ENCODE data around the gene LPCAT3.
"Not testable (repeated sequence)": the region's sequence is repeated elsewhere in the genome, so short reads cannot be mapped to it uniquely, and the experiment has no call there.

LPCAT3 gene

GRCh38 chr12:7015555-7016370 lies 2.5 kb downstream of the LPCAT3 start:
- peak overlapping the region; percentile 98 for H3K4me3 ChIP-seq (ENCODE audit: low read length)
- DNase-seq (ENCODE audit: low read depth): peak; percentile 20
- H3K9ac ChIP-seq (ENCODE audit: low read length): peak overlapping the region; percentile 95
- peaks cover 29% of the 10 kb centered on the region for H3K36me3 ChIP-seq (ENCODE audit: control insufficient read depth, insufficient read depth, low read length, severe bottlenecking)
- no peaks in the 10 kb centered on the region for H3K9me3 ChIP-seq (ENCODE audit: control insufficient read depth, low read length)
- H3K4me1 ChIP-seq (ENCODE audit: control insufficient read depth, insufficient read depth, low read length): peaks cover 61% of the 10 kb centered on the region
- H3K27me3 ChIP-seq (replicated peaks; ENCODE audit: control insufficient read depth, insufficient read depth, low read length): no peaks in the 10 kb centered on the region

DNA sequence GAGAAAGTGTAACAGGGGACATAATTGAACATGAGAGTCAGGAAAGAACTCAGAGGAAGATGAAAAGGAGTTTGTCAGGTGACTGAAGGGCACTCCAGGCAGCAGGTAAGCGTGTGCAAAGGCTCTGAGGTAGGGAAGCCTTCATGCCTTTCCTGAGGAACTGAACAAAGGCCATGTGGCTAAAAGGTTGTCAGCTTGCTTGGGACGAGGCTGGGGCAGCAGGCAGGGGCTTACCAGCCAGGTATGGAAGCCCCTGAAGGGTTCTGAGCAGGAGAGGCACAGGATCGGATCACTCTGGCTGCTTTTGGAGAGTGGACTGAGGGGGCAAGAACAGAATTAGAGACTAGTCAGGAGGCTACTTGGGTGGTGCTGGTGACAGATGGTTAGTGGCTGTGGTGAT lies 5.2 kb downstream of the LPCAT3 start:
- Histone ChIP-seq H3K9me3 (ENCODE audit: control insufficient read depth, low read length) (no peaks in the 10 kb centered on the region), H3K27me3 (replicated peaks; ENCODE audit: control insufficient read depth, insufficient read depth, low read length) (no peaks in the 10 kb centered on the region), H3K4me3 (ENCODE audit: low read length) (no peak overlapping the region), H3K4me1 (ENCODE audit: control insufficient read depth, insufficient read depth, low read length) (peaks cover 78% of the 10 kb centered on the region), H3K9ac (ENCODE audit: low read length) (no peak overlapping the region), H3K36me3 (ENCODE audit: control insufficient read depth, insufficient read depth, low read length, severe bottlenecking) (peaks cover 29% of the 10 kb centered on the region)
- DNase-seq (ENCODE audit: low read depth): no peak

- no peaks in the 10 kb centered on the region for H3K27me3 ChIP-seq (replicated peaks; ENCODE audit: control insufficient read depth, insufficient read depth, low read length)
- H3K36me3 ChIP-seq (ENCODE audit: control insufficient read depth, insufficient read depth, low read length, severe bottlenecking): peaks cover 29% of the 10 kb centered on the region
Observed at GRCh38 chr12:7012024-7012607, 6.2 kb downstream of the LPCAT3 start.

GRCh38 chr12:7011398-7011797 lies 6.9 kb downstream of the LPCAT3 start:
- H3K36me3 ChIP-seq (ENCODE audit: control insufficient read depth, insufficient read depth, low read length, severe bottlenecking): peaks cover 32% of the 10 kb centered on the region
- H3K4me1 ChIP-seq (ENCODE audit: control insufficient read depth, insufficient read depth, low read length): peaks cover 74% of the 10 kb centered on the region
- H3K9ac ChIP-seq (ENCODE audit: low read length); H3K9me3 ChIP-seq (ENCODE audit: control insufficient read depth, low read length); DNase-seq (ENCODE audit: low read depth); H3K4me3 ChIP-seq (ENCODE audit: low read length); H3K27me3 ChIP-seq (replicated peaks; ENCODE audit: control insufficient read depth, insufficient read depth, low read length): not testable (repeated sequence)

More at GRCh38 chr12:7012024-7012607, 6.2 kb downstream of the LPCAT3 start:
- DNase-seq (ENCODE audit: low read depth): no peak
- Histone ChIP-seq H3K9ac (ENCODE audit: low read length) (no peak overlapping the region), H3K9me3 (ENCODE audit: control insufficient read depth, low read length) (no peaks in the 10 kb centered on the region), H3K4me1 (ENCODE audit: control insufficient read depth, insufficient read depth, low read length) (peaks cover 77% of the 10 kb centered on the region), H3K4me3 (ENCODE audit: low read length) (no peak overlapping the region)

GRCh38 chr12:7009512-7009911 lies 8.8 kb downstream of the LPCAT3 start:
- Histone ChIP-seq H3K36me3 (ENCODE audit: control insufficient read depth, insufficient read depth, low read length, severe bottlenecking) (peaks cover 29% of the 10 kb centered on the region), H3K9me3 (ENCODE audit: control insufficient read depth, low read length) (no peaks in the 10 kb centered on the region), H3K4me1 (ENCODE audit: control insufficient read depth, insufficient read depth, low read length) (peaks cover 75% of the 10 kb centered on the region), H3K27me3 (replicated peaks; ENCODE audit: control insufficient read depth, insufficient read depth, low read length) (no peaks in the 10 kb centered on the region), H3K4me3 (ENCODE audit: low read length) (peak overlapping the region; percentile 7), H3K9ac (ENCODE audit: low read length) (no peak overlapping the region)
- no peak for DNase-seq (ENCODE audit: low read depth)

DNA sequence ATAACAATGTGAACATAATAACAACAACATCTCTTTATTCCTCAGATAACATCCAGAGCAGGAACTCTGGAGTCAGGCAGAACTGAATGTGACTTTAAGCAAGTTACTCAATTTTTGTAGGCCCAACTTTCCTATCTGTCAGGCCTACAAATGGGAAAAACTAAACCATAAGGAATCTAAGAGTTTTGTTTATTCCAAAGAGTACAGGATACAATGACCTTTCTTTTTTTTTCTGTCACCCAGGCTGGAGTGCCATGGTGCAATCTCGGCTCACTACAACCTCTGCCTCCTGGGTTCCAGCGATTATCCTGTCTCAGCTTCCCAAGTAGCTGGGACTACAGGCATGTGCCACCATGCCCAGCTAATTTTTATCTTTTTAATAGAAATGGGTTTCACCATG lies 9.4 kb downstream of the LPCAT3 start:
- H3K36me3 ChIP-seq (ENCODE audit: control insufficient read depth, insufficient read depth, low read length, severe bottlenecking): peaks cover 28% of the 10 kb centered on the region
- DNase-seq (ENCODE audit: low read depth): no peak
- H3K27me3 ChIP-seq (replicated peaks; ENCODE audit: control insufficient read depth, insufficient read depth, low read length): no peaks in the 10 kb centered on the region

GRCh38 chr12:7006639-7007038 lies 11.6 kb downstream of the LPCAT3 start:
- Histone ChIP-seq H3K4me3 (ENCODE audit: low read length) (no peak overlapping the region), H3K9ac (ENCODE audit: low read length) (no peak overlapping the region), H3K27me3 (replicated peaks; ENCODE audit: control insufficient read depth, insufficient read depth, low read length) (no peaks in the 10 kb centered on the region), H3K9me3 (ENCODE audit: control insufficient read depth, low read length) (no peaks in the 10 kb centered on the region), H3K36me3 (ENCODE audit: control insufficient read depth, insufficient read depth, low read length, severe bottlenecking) (peaks cover 21% of the 10 kb centered on the region), H3K4me1 (ENCODE audit: control insufficient read depth, insufficient read depth, low read length) (peaks cover 56% of the 10 kb centered on the region)
- DNase-seq (ENCODE audit: low read depth): no peak

More for the DNA sequence above, 9.4 kb downstream of the LPCAT3 start:
- Histone ChIP-seq H3K4me3 (ENCODE audit: low read length) (no peak overlapping the region), H3K4me1 (ENCODE audit: control insufficient read depth, insufficient read depth, low read length) (peaks cover 72% of the 10 kb centered on the region), H3K9ac (ENCODE audit: low read length) (peak overlapping the region; percentile 1), H3K9me3 (ENCODE audit: control insufficient read depth, low read length) (no peaks in the 10 kb centered on the region)

DNA sequence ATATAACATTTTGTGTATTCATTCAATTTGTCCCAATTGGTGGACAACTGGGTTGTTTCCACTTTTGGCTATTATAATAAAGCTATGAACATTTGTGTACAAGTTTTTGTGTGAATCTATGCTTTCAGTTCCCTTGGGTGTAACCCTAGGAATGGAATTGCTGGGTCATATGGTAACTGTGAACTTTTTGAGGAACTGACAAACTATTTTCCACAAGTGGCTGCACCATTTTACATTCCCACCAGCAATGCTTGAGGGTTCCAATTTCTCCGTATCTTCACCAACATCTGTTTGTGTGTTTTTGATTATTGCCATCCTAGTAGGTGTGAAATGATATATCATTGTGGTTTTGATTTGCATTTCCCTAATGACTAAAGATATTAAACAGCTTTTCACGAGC lies 13.0 kb downstream of the LPCAT3 start:
- peaks cover 45% of the 10 kb centered on the region for H3K4me1 ChIP-seq (ENCODE audit: control insufficient read depth, insufficient read depth, low read length)
- no peaks in the 10 kb centered on the region for H3K9me3 ChIP-seq (ENCODE audit: control insufficient read depth, low read length)
- no peak overlapping the region for H3K9ac ChIP-seq (ENCODE audit: low read length)
- H3K36me3 ChIP-seq (ENCODE audit: control insufficient read depth, insufficient read depth, low read length, severe bottlenecking): peaks cover 23% of the 10 kb centered on the region
- no peak for DNase-seq (ENCODE audit: low read depth)
- H3K4me3 ChIP-seq (ENCODE audit: low read length): no peak overlapping the region
- no peaks in the 10 kb centered on the region for H3K27me3 ChIP-seq (replicated peaks; ENCODE audit: control insufficient read depth, insufficient read depth, low read length)

DNA sequence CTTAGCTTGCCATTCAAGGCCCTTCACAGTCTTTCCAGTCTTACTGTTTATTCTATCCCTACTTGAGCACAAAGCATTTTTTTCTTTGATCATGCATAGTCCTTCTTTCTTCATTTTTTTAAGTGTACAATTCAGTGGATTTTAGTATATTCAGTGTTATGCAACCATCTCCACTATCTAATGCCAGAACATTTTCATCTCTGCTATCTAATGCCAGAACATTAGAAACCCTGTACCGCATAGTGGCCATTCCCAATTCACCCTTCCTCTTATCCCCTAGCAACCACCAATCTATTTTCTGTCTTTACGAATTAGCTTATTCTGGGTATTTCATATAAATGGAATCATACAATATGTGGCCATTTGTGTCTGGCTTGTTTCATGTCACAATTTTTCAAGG lies 13.4 kb downstream of the LPCAT3 start:
- Histone ChIP-seq H3K4me1 (ENCODE audit: control insufficient read depth, insufficient read depth, low read length) (peaks cover 41% of the 10 kb centered on the region), H3K27me3 (replicated peaks; ENCODE audit: control insufficient read depth, insufficient read depth, low read length) (no peaks in the 10 kb centered on the region), H3K4me3 (ENCODE audit: low read length) (no peak overlapping the region), H3K9me3 (ENCODE audit: control insufficient read depth, low read length) (no peaks in the 10 kb centered on the region), H3K9ac (ENCODE audit: low read length) (no peak overlapping the region), H3K36me3 (ENCODE audit: control insufficient read depth, insufficient read depth, low read length, severe bottlenecking) (peaks cover 23% of the 10 kb centered on the region)
- DNase-seq (ENCODE audit: low read depth): no peak

- DNase-seq (ENCODE audit: low read depth): no peak
- no peaks in the 10 kb centered on the region for H3K27me3 ChIP-seq (replicated peaks; ENCODE audit: control insufficient read depth, insufficient read depth, low read length)
- H3K4me1 ChIP-seq (ENCODE audit: control insufficient read depth, insufficient read depth, low read length): peaks cover 36% of the 10 kb centered on the region
- peaks cover 27% of the 10 kb centered on the region for H3K36me3 ChIP-seq (ENCODE audit: control insufficient read depth, insufficient read depth, low read length, severe bottlenecking)
- H3K9me3 ChIP-seq (ENCODE audit: control insufficient read depth, low read length): no peaks in the 10 kb centered on the region
- H3K4me3 ChIP-seq (ENCODE audit: low read length): no peak overlapping the region
- H3K9ac ChIP-seq (ENCODE audit: low read length): no peak overlapping the region
Observed at GRCh38 chr12:7004287-7004803, 13.9 kb downstream of the LPCAT3 start.

- Histone ChIP-seq H3K9me3 (ENCODE audit: control insufficient read depth, low read length) (no peaks in the 10 kb centered on the region), H3K4me1 (ENCODE audit: control insufficient read depth, insufficient read depth, low read length) (peaks cover 27% of the 10 kb centered on the region), H3K27me3 (replicated peaks; ENCODE audit: control insufficient read depth, insufficient read depth, low read length) (no peaks in the 10 kb centered on the region), H3K4me3 (ENCODE audit: low read length) (no peak overlapping the region), H3K9ac (ENCODE audit: low read length) (no peak overlapping the region), H3K36me3 (ENCODE audit: control insufficient read depth, insufficient read depth, low read length, severe bottlenecking) (peaks cover 46% of the 10 kb centered on the region)
- no peak for DNase-seq (ENCODE audit: low read depth)
Observed at GRCh38 chr12:7001921-7002591, 16.2 kb downstream of the LPCAT3 start.

Measured in adipocyte (in vitro differentiated cells).